ENCODE measurements around the gene SLC36A1.

SLC36A1 gene

GRCh38 chr5:151471276-151471675 is 23.9 kb downstream of the SLC36A1 start:
- no peak for TF ChIP-seq CTCF (conservative IDR thresholded peaks at IDR 0.05; ENCODE audit: low read depth, low read length)
- DNase-seq (ENCODE audit: low read depth): no peak
- H3K4me3 ChIP-seq (ENCODE audit: low read length): no peak overlapping the region

- DNase-seq (ENCODE audit: low read depth): no peak
- no peak overlapping the region for H3K4me3 ChIP-seq (ENCODE audit: low read length)
- TF ChIP-seq CTCF (conservative IDR thresholded peaks at IDR 0.05; ENCODE audit: low read depth, low read length): no peak
Observed at GRCh38 chr5:151474799-151475198, 27.4 kb downstream of the SLC36A1 start.

GRCh38 chr5:151475388-151475787 is 28.0 kb downstream of the SLC36A1 start:
- TF ChIP-seq CTCF (conservative IDR thresholded peaks at IDR 0.05; ENCODE audit: low read depth, low read length): no peak
- H3K4me3 ChIP-seq (ENCODE audit: low read length): no peak overlapping the region
- DNase-seq (ENCODE audit: low read depth): no peak

GRCh38 chr5:151476016-151476415 is 28.6 kb downstream of the SLC36A1 start:
- no peak for TF ChIP-seq CTCF (conservative IDR thresholded peaks at IDR 0.05; ENCODE audit: low read depth, low read length)
- H3K4me3 ChIP-seq (ENCODE audit: low read length): no peak overlapping the region
- DNase-seq (ENCODE audit: low read depth): no peak

- H3K4me3 ChIP-seq (ENCODE audit: low read length): no peak overlapping the region
- no peak for DNase-seq (ENCODE audit: low read depth)
- TF ChIP-seq CTCF (conservative IDR thresholded peaks at IDR 0.05; ENCODE audit: low read depth, low read length): no peak
Observed at GRCh38 chr5:151477101-151477500, 29.7 kb downstream of the SLC36A1 start.

- no peak for DNase-seq (ENCODE audit: low read depth)
- no peak overlapping the region for H3K4me3 ChIP-seq (ENCODE audit: low read length)
- TF ChIP-seq CTCF (conservative IDR thresholded peaks at IDR 0.05; ENCODE audit: low read depth, low read length): no peak
Observed at GRCh38 chr5:151480384-151481293, 33.2 kb downstream of the SLC36A1 start.

- no peak overlapping the region for H3K4me3 ChIP-seq (ENCODE audit: low read length)
- TF ChIP-seq CTCF (conservative IDR thresholded peaks at IDR 0.05; ENCODE audit: low read depth, low read length): no peak
- no peak for DNase-seq (ENCODE audit: low read depth)
Observed at GRCh38 chr5:151483176-151483575, 35.8 kb downstream of the SLC36A1 start.
